ENCODE results near the gene TMEM200A.

DNA sequence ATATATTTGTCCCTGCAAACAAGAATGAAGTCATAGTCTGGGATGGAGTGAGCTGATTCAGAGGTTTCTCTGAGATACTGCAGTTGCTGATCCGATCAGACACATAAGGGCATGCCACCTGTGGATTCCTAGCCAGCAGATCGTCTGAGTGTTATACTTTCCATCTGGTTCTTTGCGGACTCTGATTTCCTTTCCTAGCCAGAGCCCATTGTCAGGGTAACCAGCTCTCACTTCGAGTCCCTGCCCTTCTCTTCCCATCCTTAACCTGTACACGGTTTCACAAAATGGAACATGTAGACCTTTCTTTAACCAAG is 100.9 kb downstream of the TMEM200A start:
- no peak for TF ChIP-seq POLR2A (IDR thresholded peaks at IDR 0.05)
- TF ChIP-seq, protein P1, sequence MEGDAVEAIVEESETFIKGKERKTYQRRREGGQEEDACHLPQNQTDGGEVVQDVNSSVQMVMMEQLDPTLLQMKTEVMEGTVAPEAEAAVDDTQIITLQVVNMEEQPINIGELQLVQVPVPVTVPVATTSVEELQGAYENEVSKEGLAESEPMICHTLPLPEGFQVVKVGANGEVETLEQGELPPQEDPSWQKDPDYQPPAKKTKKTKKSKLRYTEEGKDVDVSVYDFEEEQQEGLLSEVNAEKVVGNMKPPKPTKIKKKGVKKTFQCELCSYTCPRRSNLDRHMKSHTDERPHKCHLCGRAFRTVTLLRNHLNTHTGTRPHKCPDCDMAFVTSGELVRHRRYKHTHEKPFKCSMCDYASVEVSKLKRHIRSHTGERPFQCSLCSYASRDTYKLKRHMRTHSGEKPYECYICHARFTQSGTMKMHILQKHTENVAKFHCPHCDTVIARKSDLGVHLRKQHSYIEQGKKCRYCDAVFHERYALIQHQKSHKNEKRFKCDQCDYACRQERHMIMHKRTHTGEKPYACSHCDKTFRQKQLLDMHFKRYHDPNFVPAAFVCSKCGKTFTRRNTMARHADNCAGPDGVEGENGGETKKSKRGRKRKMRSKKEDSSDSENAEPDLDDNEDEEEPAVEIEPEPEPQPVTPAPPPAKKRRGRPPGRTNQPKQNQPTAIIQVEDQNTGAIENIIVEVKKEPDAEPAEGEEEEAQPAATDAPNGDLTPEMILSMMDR (IDR thresholded peaks at IDR 0.05 in 4 of 5, conservative IDR thresholded peaks at IDR 0.05 in 1 of 5), result no peak
